HepG2 (cell line): Measurements from ENCODE around the gene TP53TG5.

Source experiments
- KDM1A ChIP-seq: IDR thresholded peaks from 2 replicates; pipeline ENCODE4 v1.6.1; 2016; ENCODE audit warnings: missing compliant biosample characterization
- SMC3 ChIP-seq: IDR thresholded peaks from 2 replicates; pipeline ENCODE4 v1.6.1; 2011; ENCODE audit warnings: low read length, improper control_type of control experiment
- SUZ12 ChIP-seq: fragments of 150-350 bp; IDR thresholded peaks from 2 replicates; pipeline ENCODE4 v1.6.1; 2014; ENCODE audit warnings: low read depth, low read length
- TF ChIP-seq, protein P1 (sequence below): sonication (generic); formaldehyde crosslinking; IDR thresholded peaks from 2 replicates; pipeline ENCODE4 v1.5.0; 2020; ENCODE audit warnings: mild to moderate bottlenecking, missing genetic modification reagents, moderate library complexity

DNA sequence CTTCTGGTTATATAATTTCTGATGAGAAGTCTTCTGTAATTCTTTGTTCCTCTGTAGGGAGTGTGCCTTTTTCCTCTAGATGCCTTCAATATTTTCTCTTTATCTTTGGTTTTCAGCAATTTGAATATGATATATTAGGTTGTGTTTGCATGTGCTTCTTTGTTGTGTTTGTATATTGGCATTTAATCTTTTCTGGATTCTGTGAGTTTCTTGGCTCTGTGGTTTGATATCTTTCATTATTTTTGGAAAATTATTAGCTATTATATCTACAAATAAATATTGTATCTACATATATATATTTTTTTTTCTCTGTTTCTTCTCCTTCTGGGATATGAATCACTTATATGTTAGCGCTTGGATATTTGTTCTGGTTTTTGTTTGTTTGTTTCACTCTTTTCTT, 20.9 kb upstream of the TP53TG5 start:
- TF ChIP-seq, protein P1, sequence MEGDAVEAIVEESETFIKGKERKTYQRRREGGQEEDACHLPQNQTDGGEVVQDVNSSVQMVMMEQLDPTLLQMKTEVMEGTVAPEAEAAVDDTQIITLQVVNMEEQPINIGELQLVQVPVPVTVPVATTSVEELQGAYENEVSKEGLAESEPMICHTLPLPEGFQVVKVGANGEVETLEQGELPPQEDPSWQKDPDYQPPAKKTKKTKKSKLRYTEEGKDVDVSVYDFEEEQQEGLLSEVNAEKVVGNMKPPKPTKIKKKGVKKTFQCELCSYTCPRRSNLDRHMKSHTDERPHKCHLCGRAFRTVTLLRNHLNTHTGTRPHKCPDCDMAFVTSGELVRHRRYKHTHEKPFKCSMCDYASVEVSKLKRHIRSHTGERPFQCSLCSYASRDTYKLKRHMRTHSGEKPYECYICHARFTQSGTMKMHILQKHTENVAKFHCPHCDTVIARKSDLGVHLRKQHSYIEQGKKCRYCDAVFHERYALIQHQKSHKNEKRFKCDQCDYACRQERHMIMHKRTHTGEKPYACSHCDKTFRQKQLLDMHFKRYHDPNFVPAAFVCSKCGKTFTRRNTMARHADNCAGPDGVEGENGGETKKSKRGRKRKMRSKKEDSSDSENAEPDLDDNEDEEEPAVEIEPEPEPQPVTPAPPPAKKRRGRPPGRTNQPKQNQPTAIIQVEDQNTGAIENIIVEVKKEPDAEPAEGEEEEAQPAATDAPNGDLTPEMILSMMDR (CRISPR knock-in tag): no peak
- TF ChIP-seq SMC3 (no peak), SUZ12 (no peak), KDM1A (CRISPR knock-in tag) (no peak)
